NCI-H446 treated with DMSO at 0.1 percent for 48 hours (cell line): ENCODE data around the gene PMFBP1.
A peak's percentile ranks its signal among the peaks of the same experiment; 100 is the strongest.

Experiments used
- DNase-seq: peaks from one replicate; lab custom pipeline; 2025; lab: John Stamatoyannopoulos, UW

The PMFBP1 gene

DNA sequence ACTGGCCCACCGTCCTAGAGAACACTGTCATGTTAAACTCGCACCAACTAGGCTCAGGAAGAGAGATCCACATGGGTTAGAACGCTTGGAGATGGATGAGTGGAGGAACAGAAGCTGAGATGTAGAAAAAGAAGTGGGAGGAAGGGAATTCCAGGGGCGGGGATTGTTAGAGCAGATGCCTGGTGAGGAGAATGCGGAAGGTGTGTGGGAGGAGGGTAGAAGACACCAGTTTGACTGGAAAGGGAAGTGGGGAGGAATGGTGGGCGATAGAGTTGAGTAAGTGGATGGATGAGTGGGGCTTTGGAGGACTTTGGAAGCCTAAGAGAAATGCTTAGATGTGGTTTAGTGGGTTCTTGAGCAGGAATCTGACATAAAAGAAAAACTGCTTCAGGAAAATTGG is 40.9 kb downstream of the PMFBP1 start:
- DNase-seq = no peak

DNA sequence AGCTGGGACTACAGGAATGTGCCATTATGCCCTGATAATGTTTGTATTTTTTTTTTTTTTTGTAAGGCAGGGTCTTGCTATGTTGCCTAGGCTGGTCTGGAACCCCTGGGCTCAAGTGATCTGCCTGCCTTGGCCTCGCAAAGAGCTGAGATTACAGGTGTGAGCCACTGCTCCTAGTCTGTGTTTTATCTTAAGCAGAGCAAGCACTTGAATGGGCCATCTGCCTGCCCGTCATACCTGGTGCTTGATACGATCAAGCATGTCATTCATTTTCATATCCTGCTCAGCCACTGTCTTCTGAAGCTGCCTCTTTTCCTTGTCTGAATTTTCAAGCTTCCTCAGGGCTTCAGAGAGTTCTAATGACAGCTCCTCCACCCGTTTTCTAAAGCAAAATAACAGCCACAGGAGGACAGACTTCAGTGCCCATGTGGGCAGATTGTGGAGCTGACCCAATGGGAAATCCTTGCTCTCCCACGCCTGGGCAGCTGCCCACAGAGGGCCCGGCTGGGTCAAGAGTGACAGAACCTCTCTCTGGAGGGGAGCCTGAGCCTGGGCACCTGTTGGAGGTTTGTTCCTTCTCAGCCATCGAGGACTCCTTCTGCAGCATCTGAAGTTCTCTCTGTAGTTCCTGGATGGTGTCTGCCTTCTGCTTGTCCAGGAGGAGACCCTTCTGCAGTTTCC is 41.8 kb downstream of the PMFBP1 start:
- no peak for DNase-seq

DNA sequence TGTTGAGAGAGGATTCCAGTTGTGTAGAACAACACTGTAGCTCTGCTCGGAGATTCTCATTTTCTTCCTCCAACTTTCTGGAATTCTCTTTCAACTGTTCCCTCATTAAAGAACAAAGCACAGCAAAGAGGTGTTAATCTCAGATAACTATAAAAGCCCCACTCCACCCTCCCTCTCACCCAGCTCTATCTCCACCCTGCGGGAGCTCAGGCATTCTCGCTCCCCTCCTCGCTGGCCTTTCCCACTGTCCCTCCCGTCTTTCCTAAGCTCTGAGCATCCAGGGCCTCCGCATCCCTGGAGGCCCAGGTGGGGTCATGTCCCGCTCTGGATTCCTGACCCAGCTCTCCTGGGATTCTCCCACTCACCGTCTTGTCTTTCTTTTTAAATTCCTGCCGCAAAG is 43.3 kb downstream of the PMFBP1 start:
- DNase-seq = no peak

DNA sequence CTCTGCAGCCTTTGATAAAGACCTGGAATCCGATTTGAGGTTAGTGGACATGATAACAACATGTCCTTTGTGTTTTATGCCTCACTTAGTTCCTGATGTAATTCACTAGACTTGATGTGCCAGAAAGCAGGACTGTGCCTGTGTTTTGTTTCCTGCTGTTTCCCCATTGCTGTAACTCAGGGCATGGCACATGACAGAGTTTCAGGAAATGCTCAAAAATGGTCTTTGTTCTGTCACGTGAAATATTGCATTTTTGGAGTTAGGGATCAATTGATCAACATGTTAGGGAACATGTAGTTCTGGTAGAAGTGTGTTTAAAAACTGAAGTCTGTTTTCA is 45.6 kb downstream of the PMFBP1 start:
- no peak for DNase-seq

- no peak for DNase-seq
Observed at GRCh38 chr16:72125635-72126428, 46.1 kb downstream of the PMFBP1 start.

GRCh38 chr16:72124761-72125634 is 47.0 kb downstream of the PMFBP1 start:
- peak; percentile 6 for DNase-seq

GRCh38 chr16:72124148-72124547 is 47.8 kb downstream of the PMFBP1 start:
- no peak for DNase-seq

GRCh38 chr16:72123426-72123825 is 48.5 kb downstream of the PMFBP1 start:
- DNase-seq = no peak

DNA sequence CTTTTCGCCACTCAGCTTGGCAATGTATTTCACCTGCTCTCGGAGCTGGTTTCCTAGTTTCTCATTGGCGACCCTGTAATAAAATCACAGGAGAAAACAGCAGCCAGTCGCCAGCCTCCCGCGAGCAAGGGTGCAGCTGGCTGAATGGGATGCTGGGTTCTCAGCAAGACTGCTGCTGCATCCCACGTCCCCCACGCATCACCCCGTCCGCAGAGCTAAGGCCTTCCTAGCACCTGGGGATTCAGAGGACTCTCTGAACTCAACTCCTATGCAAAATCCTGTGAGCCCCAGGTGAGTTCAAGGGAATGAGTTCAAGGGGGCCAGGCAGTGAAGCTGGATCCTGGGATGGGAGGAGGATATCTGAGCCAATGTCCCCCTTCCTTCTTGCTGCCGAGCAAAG is 49.0 kb downstream of the PMFBP1 start:
- no peak for DNase-seq

- DNase-seq = no peak
Observed at GRCh38 chr16:72122308-72122707, 49.6 kb downstream of the PMFBP1 start.

GRCh38 chr16:72120026-72120425 is 51.9 kb downstream of the PMFBP1 start:
- no peak for DNase-seq

GRCh38 chr16:72113616-72113945 is 58.4 kb downstream of the PMFBP1 start:
- DNase-seq = no peak

DNA sequence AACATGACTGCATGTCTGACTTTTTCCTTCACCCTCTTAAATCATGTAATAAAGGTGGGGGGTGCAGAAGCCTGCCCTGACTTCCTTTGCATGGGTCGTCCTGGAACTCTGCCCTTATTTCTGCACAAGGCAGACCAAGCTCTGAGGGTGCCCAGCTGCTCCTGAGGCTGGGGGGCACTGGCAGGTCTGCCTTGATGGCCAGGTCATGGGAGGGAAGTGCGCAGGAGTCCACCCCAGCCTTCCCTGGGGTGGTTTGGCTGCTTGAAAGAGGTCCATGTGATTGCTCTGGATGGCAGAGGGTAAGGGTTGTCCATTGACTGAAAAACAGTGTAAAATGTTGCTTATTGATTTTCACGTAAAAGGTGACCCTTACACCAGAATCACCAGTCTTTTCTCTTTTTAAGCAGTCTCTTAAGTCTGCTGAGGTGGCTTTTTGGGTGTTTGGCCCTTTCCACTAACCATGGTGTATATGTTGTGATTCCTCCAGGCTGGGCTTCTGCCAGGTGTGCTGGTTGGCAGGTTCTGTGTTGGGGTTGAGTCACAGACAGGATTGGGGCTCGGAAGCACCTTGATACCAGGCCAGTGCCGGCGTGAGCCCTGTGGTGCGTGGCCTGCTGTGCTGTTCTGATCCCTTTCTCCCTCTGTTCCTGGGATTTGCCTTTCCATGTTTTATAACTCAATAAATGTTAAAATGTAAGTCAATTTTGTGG is 58.9 kb downstream of the PMFBP1 start:
- no peak for DNase-seq

DNA sequence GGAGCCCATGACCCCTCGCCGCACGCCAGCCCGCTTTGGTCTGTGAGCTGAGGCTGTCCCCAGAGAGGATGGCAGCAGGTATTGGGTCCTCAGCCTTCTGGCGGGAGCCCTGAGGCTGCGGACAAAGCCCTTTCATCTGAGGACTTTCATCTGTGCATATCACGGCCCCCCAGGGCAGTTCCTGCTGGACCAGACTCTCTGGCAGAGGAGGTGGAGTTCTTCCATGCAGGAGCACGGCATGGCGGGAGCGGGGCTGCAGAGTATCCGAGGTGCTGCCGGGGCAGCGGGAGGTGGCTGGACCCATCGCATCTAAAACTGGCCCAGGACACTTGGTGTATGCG is 59.5 kb downstream of the PMFBP1 start:
- no peak for DNase-seq

- DNase-seq = no peak
Observed at GRCh38 chr16:72111657-72112451, 60.1 kb downstream of the PMFBP1 start.

DNA sequence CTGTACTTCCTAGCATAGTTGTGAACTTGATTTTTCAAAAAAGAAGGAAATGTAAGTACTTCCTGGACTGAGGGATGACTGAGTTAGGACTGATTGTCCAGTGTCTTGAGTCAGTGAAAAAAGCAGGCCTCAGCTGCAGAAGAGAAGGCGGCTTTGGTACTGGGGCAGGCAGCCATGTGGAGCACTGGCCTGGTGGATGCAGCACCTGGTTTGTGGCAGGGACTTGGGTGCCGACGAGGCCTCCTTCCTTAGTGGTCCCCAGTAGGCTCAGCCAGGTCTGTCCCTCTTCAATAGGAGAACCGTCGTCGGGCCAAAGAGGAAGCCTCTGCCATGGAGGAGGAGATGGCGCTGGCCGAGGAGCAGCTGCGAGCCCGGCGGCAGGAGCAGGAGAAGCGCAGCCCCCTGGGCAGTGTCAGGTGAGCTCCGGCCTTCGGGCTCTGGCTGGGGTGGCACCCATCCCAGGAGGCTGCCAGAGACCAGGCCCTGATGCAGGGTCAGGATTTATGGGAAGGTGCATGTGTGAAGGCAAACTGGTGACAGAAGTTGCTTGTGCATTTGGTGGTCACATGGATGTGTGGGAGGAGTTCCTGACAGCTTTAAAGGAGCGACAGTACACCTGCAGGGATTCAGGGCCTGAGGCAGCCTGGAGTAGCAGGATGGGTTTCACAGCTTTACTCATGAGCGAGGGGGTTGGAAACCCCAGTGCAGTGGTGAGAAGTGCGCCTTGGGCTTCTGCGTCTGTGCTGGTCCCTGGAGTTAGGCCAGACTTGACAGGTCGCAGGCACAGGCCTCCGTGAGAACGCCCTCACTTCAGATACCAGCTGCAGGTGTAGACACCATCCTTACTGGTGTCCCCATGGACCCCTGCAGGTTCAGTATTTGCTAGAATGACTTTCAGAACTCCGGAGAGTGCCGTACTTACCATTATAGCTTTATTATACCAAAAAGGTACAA is 61.0 kb downstream of the PMFBP1 start:
- no peak for DNase-seq

DNA sequence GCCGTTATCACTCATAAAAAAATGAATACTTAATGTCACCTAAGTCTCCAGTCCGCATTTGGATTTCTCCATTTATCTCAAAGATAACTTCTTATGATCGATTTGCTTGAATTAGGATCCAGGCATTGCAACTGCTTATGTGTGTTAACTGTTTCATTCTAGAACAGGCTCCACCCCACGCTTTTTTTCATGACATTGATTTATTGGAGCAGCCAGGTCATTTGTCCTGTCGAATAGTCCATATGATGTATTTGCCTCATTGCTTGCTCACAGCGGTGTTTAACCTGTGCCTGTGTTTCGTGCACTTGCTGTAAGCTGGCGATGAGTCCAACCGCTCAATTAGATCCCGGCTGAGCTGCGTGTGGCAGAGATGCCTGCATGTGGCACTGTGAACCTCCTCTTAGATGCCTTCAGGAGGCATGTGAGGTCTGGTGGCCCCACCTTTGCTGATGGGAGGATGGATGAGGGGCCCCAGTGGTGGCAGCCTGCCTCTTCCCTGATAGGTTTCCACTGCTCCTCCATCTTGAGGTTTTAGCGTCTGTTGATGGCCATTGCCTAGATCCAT is 61.9 kb downstream of the PMFBP1 start:
- no peak for DNase-seq

GRCh38 chr16:72109300-72109699 is 62.7 kb downstream of the PMFBP1 start:
- DNase-seq = no peak

GRCh38 chr16:72108353-72109102 is 63.4 kb downstream of the PMFBP1 start:
- no peak for DNase-seq
